Measurements from ENCODE around the gene RYK.

The RYK gene

DNA sequence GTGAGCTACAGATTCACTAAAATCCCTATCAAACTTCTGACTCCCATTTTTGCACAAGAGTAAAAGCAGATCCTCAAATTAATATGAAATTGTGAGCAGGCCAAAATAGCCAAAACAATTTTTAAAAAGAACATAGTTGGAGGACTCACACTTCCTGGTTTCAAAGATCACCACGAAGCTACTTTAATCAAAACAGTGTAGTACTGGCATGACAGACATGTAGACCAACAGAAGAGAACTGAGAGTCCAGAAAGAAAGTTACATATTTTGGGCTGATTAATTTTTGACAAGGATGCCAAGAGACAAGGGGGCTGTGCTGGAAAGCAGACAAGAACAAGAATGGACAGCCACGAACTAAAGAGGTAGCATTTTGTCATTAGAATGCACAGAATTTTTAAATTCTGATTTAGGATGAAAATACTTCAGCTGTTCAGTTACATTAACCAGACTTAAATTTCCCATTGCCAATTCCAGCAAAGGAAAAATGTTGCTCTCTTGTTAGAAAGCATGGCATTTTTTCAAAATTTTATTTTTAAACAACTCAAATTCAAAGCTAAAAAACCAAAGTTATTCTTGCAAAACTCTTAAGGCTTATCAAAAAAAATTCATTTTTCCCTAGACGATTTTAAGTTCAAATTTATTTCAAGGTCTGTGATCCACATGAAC, 14.0 kb downstream of the RYK start:
- Histone ChIP-seq H3K9me3 (replicated peaks in 1 of 2; ENCODE audit: control insufficient read depth in 2 of 2, insufficient read depth in 1 of 2, low read depth in 1 of 2, low read length in 2 of 2) (peaks cover 0 to 4% of the 10 kb centered on the region in 2 donors), H3K4ac (ENCODE audit: low read length) (no peak overlapping the region), H3K9ac (ENCODE audit: low read depth, low read length, poor library complexity) (no peak overlapping the region), H2BK5ac (ENCODE audit: low read length) (no peak overlapping the region), H4K91ac (ENCODE audit: low read depth, low read length, poor library complexity) (no peak overlapping the region), H3K27ac (replicated peaks; ENCODE audit: low read length) (no peak overlapping the region), H3K4me2 (ENCODE audit: insufficient read depth, low read length, poor library complexity, severe bottlenecking) (no peak overlapping the region), H2AFZ (ENCODE audit: low read length) (no peak overlapping the region), H3K23ac (ENCODE audit: low read depth, low read length, poor library complexity) (no peak overlapping the region), H2BK15ac (ENCODE audit: low read length) (no peak overlapping the region), H3K18ac (ENCODE audit: low read length) (no peak overlapping the region), H4K8ac (ENCODE audit: low read depth, low read length) (no peak overlapping the region), H3K27me3 (ENCODE audit: control insufficient read depth in 3 of 3, insufficient read depth in 3 of 3, low read depth in 1 of 3, low read length in 3 of 3) (no peaks in the 10 kb centered on the region), H3K36me3 (replicated peaks in 1 of 2; ENCODE audit: control insufficient read depth in 2 of 2, insufficient read depth in 2 of 2, low read length in 2 of 2) (no peaks in the 10 kb centered on the region), H2AK5ac (ENCODE audit: low read depth, low read length) (no peak overlapping the region), H2BK120ac (ENCODE audit: low read depth, low read length) (no peak overlapping the region), H3K4me1 (ENCODE audit: control insufficient read depth in 2 of 2, insufficient read depth in 1 of 2, low read depth in 1 of 2, low read length in 2 of 2) (peaks cover 0 to 3% of the 10 kb centered on the region in 2 donors), H2BK12ac (ENCODE audit: low read length) (no peak overlapping the region), H3K79me1 (ENCODE audit: low read depth, low read length) (peaks cover 8% of the 10 kb centered on the region), H3K4me3 (ENCODE audit: low read length in 2 of 2) (no peak overlapping the region), H3K14ac (ENCODE audit: low read length) (no peak overlapping the region)
- no peak for DNase-seq (ENCODE audit: low spot score)
- no CpG with 5 or more reads among the region's 3 CpGs for WGBS, 2 donors (ENCODE audit: extremely low coverage in 2 of 2, insufficient read length in 2 of 2, insufficient replicate concordance in 1 of 2)

DNA sequence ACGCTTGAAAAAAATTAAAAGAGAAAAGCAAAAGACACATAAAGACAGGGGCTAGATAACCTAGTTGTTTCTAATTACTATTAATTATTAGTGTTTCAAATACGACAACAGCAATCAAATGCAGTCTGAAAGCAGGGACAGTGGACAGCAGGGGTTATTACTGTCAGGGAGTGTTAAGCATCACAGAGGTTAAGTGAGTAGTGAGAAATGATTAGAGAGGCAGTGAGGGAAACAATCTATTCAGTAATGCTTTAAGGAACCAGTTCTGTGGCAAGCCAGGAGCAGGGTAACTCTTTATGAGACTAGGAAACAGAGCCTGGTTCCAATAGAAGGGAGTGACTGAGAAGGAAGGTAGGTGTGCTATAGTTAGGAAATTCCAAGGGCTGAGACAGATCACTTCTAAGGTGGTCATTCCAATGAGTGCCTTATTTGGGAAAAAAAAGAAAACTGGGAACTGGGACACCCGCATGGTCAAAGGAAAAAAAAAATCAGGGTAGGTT, 15.0 kb downstream of the RYK start:
- H2BK15ac ChIP-seq (ENCODE audit: low read length), result no peak overlapping the region
- H3K14ac ChIP-seq (ENCODE audit: low read length), result no peak overlapping the region
- H3K27me3 ChIP-seq (ENCODE audit: control insufficient read depth in 3 of 3, insufficient read depth in 3 of 3, low read depth in 1 of 3, low read length in 3 of 3), result no peaks in the 10 kb centered on the region
- H3K9me3 ChIP-seq (replicated peaks in 1 of 2; ENCODE audit: control insufficient read depth in 2 of 2, insufficient read depth in 1 of 2, low read depth in 1 of 2, low read length in 2 of 2), result peaks cover 0 to 4% of the 10 kb centered on the region in 2 donors
- H2BK120ac ChIP-seq (ENCODE audit: low read depth, low read length), result no peak overlapping the region
- DNase-seq (ENCODE audit: low spot score), result no peak
- H3K4ac ChIP-seq (ENCODE audit: low read length), result no peak overlapping the region
- WGBS, 2 donors (ENCODE audit: extremely low coverage in 2 of 2, insufficient read length in 2 of 2, insufficient replicate concordance in 1 of 2), result no CpG with 5 or more reads among the region's 3 CpGs
- no peak overlapping the region for H3K23ac ChIP-seq (ENCODE audit: low read depth, low read length, poor library complexity)
- no peak overlapping the region for H3K4me2 ChIP-seq (ENCODE audit: insufficient read depth, low read length, poor library complexity, severe bottlenecking)
- no peak overlapping the region for H4K91ac ChIP-seq (ENCODE audit: low read depth, low read length, poor library complexity)
- H3K27ac ChIP-seq (replicated peaks; ENCODE audit: low read length), result no peak overlapping the region
- H2AFZ ChIP-seq (ENCODE audit: low read length), result no peak overlapping the region
- H4K8ac ChIP-seq (ENCODE audit: low read depth, low read length), result no peak overlapping the region
- peaks cover 0 to 3% of the 10 kb centered on the region in 2 donors for H3K4me1 ChIP-seq (ENCODE audit: control insufficient read depth in 2 of 2, insufficient read depth in 1 of 2, low read depth in 1 of 2, low read length in 2 of 2)
- no peak overlapping the region for H2BK5ac ChIP-seq (ENCODE audit: low read length)
- no peak overlapping the region for H3K9ac ChIP-seq (ENCODE audit: low read depth, low read length, poor library complexity)
- peaks cover 8% of the 10 kb centered on the region for H3K79me1 ChIP-seq (ENCODE audit: low read depth, low read length)
- H2BK12ac ChIP-seq (ENCODE audit: low read length), result no peak overlapping the region
- no peak overlapping the region for H3K18ac ChIP-seq (ENCODE audit: low read length)
- no peak overlapping the region for H3K4me3 ChIP-seq (ENCODE audit: low read length in 2 of 2)
- no peak overlapping the region for H2AK5ac ChIP-seq (ENCODE audit: low read depth, low read length)
- no peaks in the 10 kb centered on the region for H3K36me3 ChIP-seq (replicated peaks in 1 of 2; ENCODE audit: control insufficient read depth in 2 of 2, insufficient read depth in 2 of 2, low read length in 2 of 2)

DNA sequence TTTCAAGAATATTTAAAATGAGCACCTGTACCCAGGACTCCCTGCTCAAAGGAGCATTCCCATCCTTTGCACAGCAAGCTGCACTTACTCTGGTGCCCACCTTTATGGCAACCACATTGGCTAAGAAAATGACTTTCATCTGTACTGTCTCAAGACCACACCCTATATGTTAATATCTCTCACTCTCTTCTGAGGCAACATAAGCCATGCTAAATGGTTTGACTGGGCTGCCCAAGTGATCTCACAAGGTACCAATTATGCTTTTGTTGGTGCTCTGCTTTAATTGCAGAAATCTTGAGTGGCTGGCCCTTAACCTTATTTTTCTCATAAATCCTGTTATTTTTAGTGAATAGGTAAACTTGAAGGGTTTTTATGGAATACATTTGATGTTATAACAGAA, 17.7 kb downstream of the RYK start:
- Histone ChIP-seq H2AK5ac (ENCODE audit: low read depth, low read length) (no peak overlapping the region), H3K36me3 (replicated peaks in 1 of 2; ENCODE audit: control insufficient read depth in 2 of 2, insufficient read depth in 2 of 2, low read length in 2 of 2) (peaks cover 0 to 5% of the 10 kb centered on the region in 2 donors), H2BK120ac (ENCODE audit: low read depth, low read length) (no peak overlapping the region), H3K14ac (ENCODE audit: low read length) (no peak overlapping the region), H3K27me3 (ENCODE audit: control insufficient read depth in 3 of 3, insufficient read depth in 3 of 3, low read depth in 1 of 3, low read length in 3 of 3) (no peaks in the 10 kb centered on the region), H3K4ac (ENCODE audit: low read length) (no peak overlapping the region), H2BK15ac (ENCODE audit: low read length) (no peak overlapping the region), H3K18ac (ENCODE audit: low read length) (no peak overlapping the region), H3K4me1 (ENCODE audit: control insufficient read depth in 2 of 2, insufficient read depth in 1 of 2, low read depth in 1 of 2, low read length in 2 of 2) (peaks cover 0 to 2% of the 10 kb centered on the region in 2 donors), H3K27ac (replicated peaks; ENCODE audit: low read length) (no peak overlapping the region), H3K9me3 (replicated peaks in 1 of 2; ENCODE audit: control insufficient read depth in 2 of 2, insufficient read depth in 1 of 2, low read depth in 1 of 2, low read length in 2 of 2) (peaks cover 0 to 7% of the 10 kb centered on the region in 2 donors), H3K4me2 (ENCODE audit: insufficient read depth, low read length, poor library complexity, severe bottlenecking) (no peak overlapping the region), H4K8ac (ENCODE audit: low read depth, low read length) (no peak overlapping the region), H3K23ac (ENCODE audit: low read depth, low read length, poor library complexity) (no peak overlapping the region), H2BK12ac (ENCODE audit: low read length) (no peak overlapping the region), H4K91ac (ENCODE audit: low read depth, low read length, poor library complexity) (no peak overlapping the region), H2AFZ (ENCODE audit: low read length) (no peak overlapping the region), H3K9ac (ENCODE audit: low read depth, low read length, poor library complexity) (no peak overlapping the region), H3K79me1 (ENCODE audit: low read depth, low read length) (peaks cover 6% of the 10 kb centered on the region), H3K4me3 (ENCODE audit: low read length in 2 of 2) (no peak overlapping the region), H2BK5ac (ENCODE audit: low read length) (no peak overlapping the region)
- DNase-seq (ENCODE audit: low spot score), result no peak

DNA sequence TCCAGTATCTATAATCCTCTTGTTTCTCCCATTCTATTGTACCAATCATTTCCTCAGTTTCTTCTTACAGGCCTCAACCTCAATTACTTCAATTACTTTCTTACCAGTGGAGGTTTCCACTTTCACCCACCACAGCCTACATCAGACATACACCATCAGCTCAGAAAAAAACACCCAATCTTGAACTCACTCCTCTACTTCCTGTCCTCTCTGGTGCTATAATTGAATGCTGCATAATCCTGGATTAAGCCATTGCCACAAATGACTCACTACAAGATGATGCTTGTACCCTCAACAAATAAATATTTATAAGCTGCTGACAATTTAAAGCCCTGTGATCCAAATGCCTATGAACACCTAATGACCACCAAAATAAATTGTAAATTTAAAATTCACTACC, 18.5 kb downstream of the RYK start:
- Histone ChIP-seq H2AK5ac (ENCODE audit: low read depth, low read length) (no peak overlapping the region), H3K4me3 (ENCODE audit: low read length in 2 of 2) (no peak overlapping the region), H3K23ac (ENCODE audit: low read depth, low read length, poor library complexity) (no peak overlapping the region), H3K79me1 (ENCODE audit: low read depth, low read length) (peaks cover 6% of the 10 kb centered on the region), H2BK12ac (ENCODE audit: low read length) (no peak overlapping the region), H4K8ac (ENCODE audit: low read depth, low read length) (no peak overlapping the region), H3K4ac (ENCODE audit: low read length) (no peak overlapping the region), H3K18ac (ENCODE audit: low read length) (no peak overlapping the region), H2BK5ac (ENCODE audit: low read length) (no peak overlapping the region), H3K14ac (ENCODE audit: low read length) (no peak overlapping the region), H3K4me2 (ENCODE audit: insufficient read depth, low read length, poor library complexity, severe bottlenecking) (no peak overlapping the region), H3K9ac (ENCODE audit: low read depth, low read length, poor library complexity) (no peak overlapping the region), H3K9me3 (replicated peaks in 1 of 2; ENCODE audit: control insufficient read depth in 2 of 2, insufficient read depth in 1 of 2, low read depth in 1 of 2, low read length in 2 of 2) (peaks cover 0 to 7% of the 10 kb centered on the region in 2 donors), H2AFZ (ENCODE audit: low read length) (no peak overlapping the region), H4K91ac (ENCODE audit: low read depth, low read length, poor library complexity) (no peak overlapping the region), H3K27ac (replicated peaks; ENCODE audit: low read length) (no peak overlapping the region), H2BK15ac (ENCODE audit: low read length) (no peak overlapping the region), H3K27me3 (ENCODE audit: control insufficient read depth in 3 of 3, insufficient read depth in 3 of 3, low read depth in 1 of 3, low read length in 3 of 3) (no peaks in the 10 kb centered on the region), H3K4me1 (ENCODE audit: control insufficient read depth in 2 of 2, insufficient read depth in 1 of 2, low read depth in 1 of 2, low read length in 2 of 2) (peaks cover 0 to 2% of the 10 kb centered on the region in 2 donors), H2BK120ac (ENCODE audit: low read depth, low read length) (no peak overlapping the region), H3K36me3 (replicated peaks in 1 of 2; ENCODE audit: control insufficient read depth in 2 of 2, insufficient read depth in 2 of 2, low read length in 2 of 2) (peaks cover 0 to 6% of the 10 kb centered on the region in 2 donors)
- no peak for DNase-seq (ENCODE audit: low spot score)

Data from neuronal stem cell (in vitro differentiated cells).